HG02623 (cell line): ENCODE measurements around the gene CUX1.

Experiments
- ATAC-seq: cut with Tn5 transposase; IDR thresholded peaks from one replicate; pipeline ENCODE4 v1.9.1; 2021; ENCODE audit warnings: moderate library complexity; ENCODE audit not compliant: unreplicated experiment

The CUX1 gene

DNA sequence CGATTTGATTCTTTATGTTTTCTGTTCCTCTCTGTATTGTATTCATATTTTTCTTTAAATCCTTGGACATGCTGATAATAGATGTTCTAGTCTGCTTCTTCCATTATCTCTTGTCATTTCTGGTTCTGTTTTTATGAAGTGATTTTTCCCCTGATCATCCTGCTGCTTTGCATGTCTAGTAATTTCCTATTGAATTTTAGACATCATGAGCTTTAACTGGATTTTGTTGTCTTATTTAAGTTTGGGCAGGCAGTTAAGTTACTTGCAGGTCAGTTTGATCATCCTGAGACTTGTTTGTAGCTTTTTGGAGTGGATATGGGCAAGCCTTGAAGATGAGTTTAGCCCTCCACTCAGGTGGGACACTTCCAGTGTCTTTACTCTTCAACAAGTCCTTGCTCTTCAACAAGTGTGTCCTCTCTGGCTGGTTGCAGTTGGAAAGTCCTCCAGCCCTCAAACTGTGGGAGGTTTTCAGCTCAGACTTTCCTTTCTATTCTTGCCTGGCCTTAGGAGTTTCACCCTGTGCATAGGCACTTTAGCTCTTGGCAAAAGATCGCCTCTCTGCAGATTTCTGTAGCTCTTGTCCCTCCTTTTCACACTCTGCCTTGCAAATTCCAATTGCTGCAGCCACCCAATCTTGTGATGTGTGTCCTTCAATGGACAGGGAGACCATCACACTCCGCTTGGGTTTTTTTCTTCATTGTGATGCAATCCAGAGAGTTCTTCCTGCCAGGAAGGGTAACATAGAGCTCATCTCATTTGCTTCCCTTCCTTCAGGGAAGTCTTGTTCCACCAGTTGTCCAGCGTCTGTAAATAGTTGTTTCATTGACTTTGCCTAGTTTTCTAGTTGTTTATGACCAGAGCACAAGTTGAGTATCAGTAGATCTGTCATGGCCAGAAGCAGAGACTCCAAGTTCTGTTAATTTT, 272.0 kb downstream of the CUX1 start:
- no peak for ATAC-seq

GRCh38 chr7:102093599-102094315, 276.3 kb downstream of the CUX1 start:
- no peak for ATAC-seq

DNA sequence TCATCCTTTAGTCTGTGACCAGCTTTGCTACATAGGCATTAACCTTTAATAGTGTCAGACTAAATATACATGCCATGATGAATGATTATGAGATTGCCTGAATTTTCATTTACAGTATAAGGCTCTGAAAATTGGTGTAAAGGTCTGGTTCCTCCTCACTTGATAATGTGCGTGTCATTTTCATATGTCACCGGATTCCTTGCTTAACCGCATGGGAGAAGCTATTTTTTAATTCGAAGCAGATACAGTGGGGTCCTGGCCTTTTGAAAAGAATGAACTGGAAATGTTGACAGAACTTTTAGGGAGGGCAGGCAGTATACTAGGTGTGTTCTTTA, 276.9 kb downstream of the CUX1 start:
- ATAC-seq: no peak

DNA sequence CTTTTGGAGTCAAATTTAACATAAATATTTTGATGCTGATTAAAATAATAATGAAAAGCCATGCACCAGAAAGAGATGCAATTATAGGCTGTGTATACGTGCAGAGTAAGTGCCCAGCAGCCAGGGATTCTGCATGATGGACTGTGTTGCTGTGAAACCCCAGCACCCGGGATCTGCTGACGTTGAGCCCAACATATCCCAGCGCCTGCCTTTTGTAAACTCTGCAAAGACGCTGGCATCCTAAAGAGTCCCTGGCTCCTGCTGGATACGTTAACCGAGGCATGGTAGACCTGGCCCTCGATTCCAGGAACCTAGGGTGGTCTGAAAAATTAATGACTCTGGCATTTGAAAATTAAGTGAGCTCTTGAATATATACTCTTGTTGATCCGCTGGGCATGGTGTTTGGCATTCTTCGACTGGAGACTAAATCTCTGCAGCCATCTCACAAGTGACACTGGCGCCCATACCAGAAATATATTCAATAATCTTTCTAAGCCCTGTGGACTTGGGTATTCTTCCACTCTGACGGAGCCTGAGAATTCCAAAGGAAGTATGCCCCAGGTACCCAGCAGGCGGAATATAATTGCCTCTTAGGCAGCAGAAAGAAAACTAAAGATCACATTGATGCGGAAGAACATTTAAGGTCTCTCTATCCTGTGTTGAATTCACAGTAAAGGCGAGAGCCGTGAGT, 278.0 kb downstream of the CUX1 start:
- no peak for ATAC-seq

DNA sequence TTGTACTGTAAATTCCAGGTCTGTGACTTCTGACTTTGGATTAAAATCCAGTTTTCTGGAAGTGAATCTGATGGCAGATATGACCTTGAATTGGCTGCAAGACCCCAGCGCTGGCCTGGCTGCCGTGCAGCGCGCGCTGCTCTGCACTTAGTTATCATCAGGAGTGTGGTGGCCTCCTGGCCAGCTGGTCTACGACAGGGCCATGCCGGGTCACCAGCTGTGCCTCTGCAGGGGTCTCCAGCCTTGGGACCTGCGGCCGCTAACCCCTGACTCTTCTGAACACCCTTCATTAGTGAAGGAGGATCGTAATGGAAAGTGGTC, 278.5 kb downstream of the CUX1 start:
- ATAC-seq: no peak

- ATAC-seq: no peak
Measured at GRCh38 chr7:102096706-102097427, 279.4 kb downstream of the CUX1 start.

- ATAC-seq: no peak
Measured at GRCh38 chr7:102097601-102098161, 280.3 kb downstream of the CUX1 start.

DNA sequence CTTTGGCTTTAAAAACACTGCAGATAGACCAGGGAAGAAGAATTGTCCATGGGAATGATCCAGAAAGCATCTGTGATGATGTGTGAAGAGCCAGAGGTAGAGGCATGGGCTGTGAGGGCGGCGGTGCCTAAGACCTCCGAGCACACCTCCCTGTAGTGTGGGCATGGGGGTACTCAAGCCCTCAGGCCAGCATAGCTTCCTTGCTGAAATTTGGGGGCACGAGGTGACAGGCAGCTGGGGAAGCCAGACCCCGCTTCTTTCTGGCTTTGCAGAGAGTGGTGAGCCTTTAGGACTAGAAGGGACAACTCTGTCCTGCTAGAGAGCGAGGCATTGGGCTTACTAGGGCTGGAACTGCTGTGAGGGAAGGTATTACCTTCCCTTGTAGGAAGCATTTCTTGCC, 281.6 kb downstream of the CUX1 start:
- ATAC-seq: no peak

- ATAC-seq: no peak
Measured at GRCh38 chr7:102099474-102099873, 282.0 kb downstream of the CUX1 start.

DNA sequence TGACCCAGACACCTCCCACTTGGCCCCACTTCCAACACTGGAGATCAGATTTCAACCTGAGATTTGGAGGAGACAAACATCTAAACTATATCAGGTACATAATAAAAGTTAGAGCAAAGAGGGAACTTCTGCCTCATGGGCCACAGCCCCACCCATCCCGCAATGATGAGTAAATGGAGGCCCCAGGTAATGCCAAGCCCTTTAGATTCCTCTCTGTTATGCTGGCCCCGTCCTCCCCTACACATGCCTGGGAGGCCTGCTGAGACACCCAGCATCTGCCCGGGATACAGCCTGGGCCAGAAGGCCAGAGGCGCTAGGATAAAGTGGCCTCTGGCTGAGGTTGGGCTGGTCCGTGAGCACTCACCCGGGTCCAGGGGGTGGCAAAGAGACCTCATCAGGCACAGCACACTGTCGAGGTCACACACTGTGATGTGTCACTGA, 283.7 kb downstream of the CUX1 start:
- no peak for ATAC-seq

GRCh38 chr7:102101926-102102325, 284.5 kb downstream of the CUX1 start:
- no peak for ATAC-seq

- no peak for ATAC-seq
Measured at GRCh38 chr7:102103027-102103372, 285.6 kb downstream of the CUX1 start.

- ATAC-seq: no peak
Measured at GRCh38 chr7:102104245-102104644, 286.8 kb downstream of the CUX1 start.

DNA sequence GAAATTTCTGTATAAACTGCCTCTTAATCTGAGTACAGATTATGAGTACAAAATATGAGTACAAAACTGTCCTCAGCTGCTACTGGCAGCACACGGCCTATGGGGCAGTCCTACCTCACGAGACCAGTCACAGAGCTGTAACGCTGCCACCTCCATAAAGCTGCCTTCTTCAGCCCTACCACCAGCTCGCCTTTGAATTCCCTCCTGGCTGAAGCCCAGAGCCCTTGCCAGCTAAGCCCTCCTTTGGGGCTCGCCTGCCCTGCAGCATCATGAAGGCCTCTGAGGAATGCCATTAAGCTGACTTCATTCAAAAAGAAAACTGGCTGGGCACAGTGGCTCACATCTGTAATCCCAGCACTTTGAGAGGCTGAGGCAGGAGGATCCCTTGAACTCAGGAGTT, 289.2 kb downstream of the CUX1 start:
- no peak for ATAC-seq

DNA sequence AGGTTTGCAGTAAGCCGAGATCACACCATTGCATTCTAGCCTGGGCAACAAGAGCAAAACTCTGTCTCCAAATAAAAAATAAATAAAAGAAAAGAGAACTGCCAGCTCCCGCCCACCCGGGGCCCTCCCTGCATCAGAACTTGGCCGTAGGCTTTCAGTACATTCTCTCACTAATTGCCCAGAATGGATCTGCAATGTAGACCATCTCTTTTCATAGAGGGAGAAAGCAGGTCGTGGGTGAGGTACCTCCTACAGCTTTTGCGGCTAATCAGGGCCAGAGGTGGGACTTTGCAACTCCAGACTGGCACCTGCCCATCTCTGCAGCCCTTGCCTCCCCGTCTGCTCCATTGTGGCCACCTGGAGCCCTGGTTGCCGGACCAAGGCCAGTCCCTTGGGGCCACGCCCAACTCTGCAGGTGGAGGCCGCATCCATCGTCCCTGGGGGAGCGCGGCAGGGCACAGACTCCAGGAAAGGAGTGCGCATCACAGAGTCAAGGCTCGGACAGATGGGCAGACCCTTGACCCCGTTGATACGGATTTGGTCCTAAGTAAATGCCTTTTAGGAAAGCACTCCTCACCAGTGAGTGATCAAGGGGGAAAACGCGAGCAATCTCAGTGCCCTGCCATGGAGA, 290.2 kb downstream of the CUX1 start:
- no peak for ATAC-seq

- no peak for ATAC-seq
Measured at GRCh38 chr7:102111061-102112041, 293.9 kb downstream of the CUX1 start.

DNA sequence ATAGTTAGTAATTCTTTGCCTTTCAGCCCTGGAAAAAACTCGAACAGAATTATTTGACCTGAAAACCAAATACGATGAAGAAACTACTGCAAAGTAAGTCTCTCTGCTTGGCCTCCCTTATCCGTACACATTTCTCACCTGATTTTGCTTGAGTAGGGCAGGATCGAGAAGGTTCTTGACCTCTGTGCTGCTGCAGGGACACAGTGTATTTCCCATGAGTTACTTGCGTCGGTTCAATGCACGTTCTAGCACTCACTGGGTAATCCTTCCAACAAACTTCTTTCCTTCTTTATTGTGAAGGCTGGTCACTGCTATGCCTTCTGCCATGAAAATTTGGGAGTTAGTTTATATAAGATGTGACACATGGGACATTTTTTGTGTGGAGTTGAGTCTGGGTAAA, 297.8 kb downstream of the CUX1 start:
- no peak for ATAC-seq

DNA sequence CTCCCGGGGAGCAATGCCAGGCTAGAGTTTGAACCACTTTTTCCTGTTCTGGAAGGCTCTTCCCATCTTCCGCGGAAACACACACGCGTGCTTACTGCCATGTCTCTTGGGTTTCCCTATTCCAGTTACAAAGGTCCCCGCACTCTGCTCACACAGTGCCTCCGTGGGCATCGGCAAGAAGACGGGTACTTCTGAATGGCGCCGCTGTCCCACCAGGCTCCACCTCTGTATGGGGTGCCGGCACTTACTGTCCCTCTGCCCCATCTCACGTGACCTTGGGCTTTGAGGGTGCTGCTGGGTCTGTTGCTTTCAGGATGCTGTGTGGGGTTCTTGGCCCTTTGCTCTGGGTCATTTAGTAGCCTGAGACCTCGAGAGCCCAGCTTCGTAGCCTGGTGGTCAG, 298.5 kb downstream of the CUX1 start:
- no peak for ATAC-seq

GRCh38 chr7:102117743-102118142, 300.3 kb downstream of the CUX1 start:
- ATAC-seq: no peak
